ENCODE results near the gene SRSF12. TPM values are rescaled to one million over a fixed set of nuclear protein-coding genes. Genes with fewer than 3 reads are reported as not detected.
"Not testable (repeated sequence)": the region's sequence is repeated elsewhere in the genome, so short reads cannot be mapped to it uniquely, and the experiment has no call there.

The SRSF12 gene
- total and polyA plus RNA-seq, 2 donors (not counting 1 experiment from before 2014, with no cell fraction given): not detected

GRCh38 chr6:89064931-89065330, 52.9 kb downstream of the SRSF12 start:
- H3K79me2 ChIP-seq (ENCODE audit: control insufficient read depth, insufficient read depth, low read length); H3K4me3 Mint-ChIP-seq; POLR2A ChIA-PET; ATAC-seq (ENCODE audit: low read depth); H3K4me2 ChIP-seq (replicated peaks; ENCODE audit: low read depth, low read length, poor library complexity, severe bottlenecking); H3K27me3 ChIP-seq (replicated peaks in 1 of 4; ENCODE audit: control extremely low read depth in 1 of 4, control insufficient read depth in 3 of 4, insufficient read depth in 4 of 4, low read length in 3 of 4); CTCF ChIA-PET; H4K20me1 ChIP-seq (ENCODE audit: control insufficient read depth, insufficient read depth, low read length, poor library complexity, severe bottlenecking); intact Hi-C loops (cut with micrococcal nuclease); H3K27ac ChIP-seq (ENCODE audit: low read length in 2 of 2); H3K9me3 Mint-ChIP-seq (ENCODE audit: insufficient read depth); H3K36me3 ChIP-seq (replicated peaks in 1 of 2; ENCODE audit: control extremely low read depth in 1 of 2, control insufficient read depth in 1 of 2, extremely low read depth in 1 of 2, insufficient read depth in 2 of 2, low read length in 1 of 2); H2AFZ ChIP-seq (ENCODE audit: insufficient read depth, low read depth, low read length, poor library complexity, severe bottlenecking); H3K27me3 Mint-ChIP-seq; H3K9ac ChIP-seq (ENCODE audit: low read length); H3K4me1 ChIP-seq (ENCODE audit: control insufficient read depth in 2 of 2, insufficient read depth in 2 of 2, low read length in 2 of 2); H3K4me3 ChIP-seq (ENCODE audit: control extremely low read depth in 1 of 5, extremely low read depth in 1 of 5, insufficient read depth in 1 of 5, low read depth in 2 of 5, low read length in 4 of 5); DNase-seq; H3K27ac Mint-ChIP-seq; H3K4me1 Mint-ChIP-seq; H3K9me3 ChIP-seq (ENCODE audit: control extremely low read depth in 1 of 3, control insufficient read depth in 2 of 3, insufficient read depth in 1 of 3, low read length in 2 of 3): not testable (repeated sequence)
- WGBS (ENCODE audit: insufficient coverage): 96% methylated on average over 21 of the region's 22 CpGs

GRCh38 chr6:89063881-89064280, 54.0 kb downstream of the SRSF12 start:
- peaks cover 2% of the 10 kb centered on the region for H3K27me3 Mint-ChIP-seq
- intact Hi-C loops (cut with micrococcal nuclease): no loop called here
- H3K36me3 ChIP-seq (replicated peaks in 1 of 2; ENCODE audit: control extremely low read depth in 1 of 2, control insufficient read depth in 1 of 2, extremely low read depth in 1 of 2, insufficient read depth in 2 of 2, low read length in 1 of 2): no peaks in the 10 kb centered on the region
- H3K9ac ChIP-seq (ENCODE audit: low read length): no peak overlapping the region
- no CpG with 5 or more reads among the region's 1 CpG for WGBS (ENCODE audit: insufficient coverage)
- H2AFZ ChIP-seq (ENCODE audit: insufficient read depth, low read depth, low read length, poor library complexity, severe bottlenecking): no peak overlapping the region
- DNase-seq (no peak), ATAC-seq (ENCODE audit: low read depth) (no peak)
- no peak overlapping the region for H3K4me3 Mint-ChIP-seq
- H3K27me3 ChIP-seq (replicated peaks in 1 of 4; ENCODE audit: control extremely low read depth in 1 of 4, control insufficient read depth in 3 of 4, insufficient read depth in 4 of 4, low read length in 3 of 4): no peaks in the 10 kb centered on the region
- no peak overlapping the region for H3K27ac ChIP-seq (ENCODE audit: low read length in 2 of 2)
- ChIA-PET CTCF (no interaction called here), POLR2A (no interaction called here)
- no peaks in the 10 kb centered on the region for H3K4me1 Mint-ChIP-seq
- H3K4me1 ChIP-seq (ENCODE audit: control insufficient read depth in 2 of 2, insufficient read depth in 2 of 2, low read length in 2 of 2): no peaks in the 10 kb centered on the region
- H3K9me3 Mint-ChIP-seq (ENCODE audit: insufficient read depth): no peaks in the 10 kb centered on the region
- TF ChIP-seq EZH2 (IDR thresholded peaks at IDR 0.05; ENCODE audit: borderline replicate concordance, insufficient read depth, low read depth, low read length, poor library complexity, severe bottlenecking): no peak
- TF ChIP-seq, protein P1, sequence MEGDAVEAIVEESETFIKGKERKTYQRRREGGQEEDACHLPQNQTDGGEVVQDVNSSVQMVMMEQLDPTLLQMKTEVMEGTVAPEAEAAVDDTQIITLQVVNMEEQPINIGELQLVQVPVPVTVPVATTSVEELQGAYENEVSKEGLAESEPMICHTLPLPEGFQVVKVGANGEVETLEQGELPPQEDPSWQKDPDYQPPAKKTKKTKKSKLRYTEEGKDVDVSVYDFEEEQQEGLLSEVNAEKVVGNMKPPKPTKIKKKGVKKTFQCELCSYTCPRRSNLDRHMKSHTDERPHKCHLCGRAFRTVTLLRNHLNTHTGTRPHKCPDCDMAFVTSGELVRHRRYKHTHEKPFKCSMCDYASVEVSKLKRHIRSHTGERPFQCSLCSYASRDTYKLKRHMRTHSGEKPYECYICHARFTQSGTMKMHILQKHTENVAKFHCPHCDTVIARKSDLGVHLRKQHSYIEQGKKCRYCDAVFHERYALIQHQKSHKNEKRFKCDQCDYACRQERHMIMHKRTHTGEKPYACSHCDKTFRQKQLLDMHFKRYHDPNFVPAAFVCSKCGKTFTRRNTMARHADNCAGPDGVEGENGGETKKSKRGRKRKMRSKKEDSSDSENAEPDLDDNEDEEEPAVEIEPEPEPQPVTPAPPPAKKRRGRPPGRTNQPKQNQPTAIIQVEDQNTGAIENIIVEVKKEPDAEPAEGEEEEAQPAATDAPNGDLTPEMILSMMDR (IDR thresholded peaks at IDR 0.05): no peak
- H4K20me1 ChIP-seq (ENCODE audit: control insufficient read depth, insufficient read depth, low read length, poor library complexity, severe bottlenecking): no peaks in the 10 kb centered on the region
- no peak overlapping the region for H3K4me2 ChIP-seq (replicated peaks; ENCODE audit: low read depth, low read length, poor library complexity, severe bottlenecking)
- H3K4me3 ChIP-seq (ENCODE audit: control extremely low read depth in 1 of 5, extremely low read depth in 1 of 5, insufficient read depth in 1 of 5, low read depth in 2 of 5, low read length in 4 of 5): no peak overlapping the region
- H3K79me2 ChIP-seq (ENCODE audit: control insufficient read depth, insufficient read depth, low read length): no peaks in the 10 kb centered on the region
- no peak overlapping the region for H3K27ac Mint-ChIP-seq
- H3K9me3 ChIP-seq (ENCODE audit: control extremely low read depth in 1 of 3, control insufficient read depth in 2 of 3, insufficient read depth in 1 of 3, low read length in 2 of 3): no peaks in the 10 kb centered on the region
